ENCODE data around the gene ZFYVE19. TPM values are rescaled to one million over a fixed set of nuclear protein-coding genes. Genes with fewer than 3 reads are reported as not detected.
"Not testable (repeated sequence)": the region's sequence is repeated elsewhere in the genome, so short reads cannot be mapped to it uniquely, and the experiment has no call there.

ZFYVE19 gene
- total RNA-seq, 1 donor = 32.3 TPM

- no peak for DNase-seq (ENCODE audit: low read depth in 2 of 3, low spot score in 2 of 3)
Observed at GRCh38 chr15:40845511-40846284, 38.8 kb downstream of the ZFYVE19 start.

- DNase-seq (ENCODE audit: low read depth in 2 of 3, low spot score in 2 of 3) = no peak
Observed at GRCh38 chr15:40846841-40847222, 39.9 kb downstream of the ZFYVE19 start.

DNA sequence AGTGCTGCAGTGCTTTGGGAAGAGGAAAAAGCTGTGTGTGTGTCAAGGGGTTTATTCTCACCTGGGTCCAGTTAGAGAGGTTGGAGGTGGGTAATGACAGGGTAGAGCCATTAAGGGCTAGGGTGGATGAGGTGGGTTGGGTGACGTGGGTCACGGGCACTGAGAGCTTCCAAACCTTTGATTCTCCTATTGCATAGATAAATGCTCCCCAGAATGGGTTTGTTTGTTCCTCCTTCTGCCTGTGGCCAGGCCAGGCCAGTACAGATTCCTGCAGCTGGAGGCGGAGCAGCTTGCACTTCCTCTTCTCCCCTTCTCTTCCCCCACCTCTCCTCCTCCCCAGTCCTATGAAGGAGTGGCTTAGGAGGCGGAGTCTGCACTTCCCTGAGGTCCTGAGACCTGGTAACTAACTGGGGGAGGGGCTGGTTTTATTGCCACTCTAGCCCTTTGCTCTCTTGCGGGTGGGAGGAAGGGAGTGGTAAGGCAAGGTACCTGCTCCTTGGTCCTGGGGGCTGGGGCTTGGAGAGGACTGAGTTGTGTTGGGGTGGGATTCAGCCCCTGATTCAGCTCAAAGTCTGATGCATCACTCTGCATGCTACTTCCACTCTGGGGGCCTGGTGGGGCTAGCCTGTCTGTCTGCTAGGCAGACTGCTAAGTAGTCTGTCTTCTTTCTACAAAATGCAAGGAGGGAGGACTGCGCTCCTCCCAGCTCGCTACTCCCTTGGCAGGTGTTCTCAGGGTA lies 40.5 kb downstream of the ZFYVE19 start:
- peak in 2 of 3 donors; percentile 86 to 94 for DNase-seq (ENCODE audit: low read depth in 2 of 3, low spot score in 2 of 3)

GRCh38 chr15:40850576-40851112 lies 43.8 kb downstream of the ZFYVE19 start:
- no peak for DNase-seq (ENCODE audit: low read depth in 2 of 3, low spot score in 2 of 3)

GRCh38 chr15:40852529-40852928 lies 45.6 kb downstream of the ZFYVE19 start:
- no peak for DNase-seq (ENCODE audit: low read depth in 2 of 3, low spot score in 2 of 3)

DNA sequence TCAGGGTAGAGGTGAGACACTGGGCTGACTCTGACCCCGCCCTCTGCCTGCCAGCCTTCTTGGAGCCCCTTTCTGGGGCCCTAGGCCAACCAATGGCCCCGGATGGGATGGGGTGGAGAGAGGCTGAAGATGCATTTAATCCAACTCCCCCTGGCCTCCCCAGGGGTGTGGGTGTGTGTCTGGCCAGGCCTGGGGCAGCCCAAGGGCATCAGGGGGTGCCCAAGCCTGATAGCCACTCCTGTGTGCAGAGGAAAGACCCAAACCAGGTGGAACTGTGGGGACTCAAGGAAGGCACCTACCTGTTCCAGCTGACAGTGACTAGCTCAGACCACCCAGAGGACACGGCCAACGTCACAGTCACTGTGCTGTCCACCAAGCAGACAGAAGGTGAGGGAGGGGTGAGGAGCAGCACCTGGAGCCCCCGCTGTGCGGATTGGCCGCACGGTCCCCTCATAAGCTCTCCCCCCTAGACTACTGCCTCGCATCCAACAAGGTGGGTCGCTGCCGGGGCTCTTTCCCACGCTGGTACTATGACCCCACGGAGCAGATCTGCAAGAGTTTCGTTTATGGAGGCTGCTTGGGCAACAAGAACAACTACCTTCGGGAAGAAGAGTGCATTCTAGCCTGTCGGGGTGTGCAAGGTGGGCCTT lies 46.5 kb downstream of the ZFYVE19 start:
- DNase-seq (ENCODE audit: low read depth in 2 of 3, low spot score in 2 of 3) = no peak

- no peak for DNase-seq (ENCODE audit: low read depth in 2 of 3, low spot score in 2 of 3)
Observed at GRCh38 chr15:40854161-40854560, 47.3 kb downstream of the ZFYVE19 start.

GRCh38 chr15:40855706-40856234 lies 48.9 kb downstream of the ZFYVE19 start:
- no peak for DNase-seq (ENCODE audit: low read depth in 2 of 3, low spot score in 2 of 3)

DNA sequence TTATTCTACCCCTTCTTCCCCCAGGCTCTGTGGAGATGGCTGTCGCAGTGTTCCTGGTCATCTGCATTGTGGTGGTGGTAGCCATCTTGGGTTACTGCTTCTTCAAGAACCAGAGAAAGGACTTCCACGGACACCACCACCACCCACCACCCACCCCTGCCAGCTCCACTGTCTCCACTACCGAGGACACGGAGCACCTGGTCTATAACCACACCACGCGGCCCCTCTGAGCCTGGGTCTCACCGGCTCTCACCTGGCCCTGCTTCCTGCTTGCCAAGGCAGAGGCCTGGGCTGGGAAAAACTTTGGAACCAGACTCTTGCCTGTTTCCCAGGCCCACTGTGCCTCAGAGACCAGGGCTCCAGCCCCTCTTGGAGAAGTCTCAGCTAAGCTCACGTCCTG lies 49.9 kb downstream of the ZFYVE19 start:
- DNase-seq (ENCODE audit: low read depth in 2 of 3, low spot score in 2 of 3) = no peak

GRCh38 chr15:40857601-40858341 lies 50.9 kb downstream of the ZFYVE19 start:
- peak; percentile 61 to 85 (median 69) for DNase-seq (ENCODE audit: low read depth in 2 of 3, low spot score in 2 of 3)

DNA sequence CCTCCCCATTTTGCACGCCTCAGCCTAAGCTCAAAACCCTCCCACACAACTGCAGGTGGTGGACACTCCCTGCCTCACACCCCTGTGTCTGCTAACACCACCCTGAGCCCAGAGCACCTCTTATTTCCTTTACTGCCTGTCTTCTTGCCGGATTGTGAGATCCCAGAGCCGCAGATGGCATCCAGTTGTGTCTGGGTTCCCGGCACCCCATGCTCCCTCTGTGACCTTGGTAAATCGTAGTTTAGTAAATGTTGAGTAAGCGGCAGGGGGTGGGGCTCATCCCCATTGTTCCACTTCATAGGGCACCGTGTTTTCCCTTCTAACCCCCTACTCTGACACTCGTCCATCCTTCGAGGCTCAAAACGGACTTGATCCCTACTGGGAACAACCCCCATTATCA lies 51.8 kb downstream of the ZFYVE19 start:
- no peak for DNase-seq (ENCODE audit: low read depth in 2 of 3, low spot score in 2 of 3)

GRCh38 chr15:40859206-40859851 lies 52.4 kb downstream of the ZFYVE19 start:
- peak; percentile 63 to 86 (median 82) for DNase-seq (ENCODE audit: low read depth in 2 of 3, low spot score in 2 of 3)

DNA sequence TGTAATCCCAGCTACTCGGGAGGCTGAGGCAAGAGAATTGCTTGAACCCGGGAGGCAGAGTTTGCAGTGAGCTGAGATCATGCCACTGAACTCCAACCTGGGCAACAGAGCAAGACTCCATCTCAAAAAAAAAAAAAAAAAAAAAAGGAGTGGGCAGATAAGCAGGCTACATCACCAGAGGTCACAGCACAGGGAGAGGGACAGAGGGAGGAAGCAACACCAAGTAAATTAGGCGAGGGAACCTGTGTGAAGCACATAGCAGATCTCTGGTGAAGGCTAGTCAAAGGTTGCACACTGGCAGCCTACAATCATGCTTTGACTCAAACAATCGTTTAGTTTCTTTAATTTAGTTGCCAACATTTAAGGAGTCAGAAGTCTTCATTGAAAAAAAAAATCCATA lies 54.3 kb downstream of the ZFYVE19 start:
- not testable (repeated sequence) for DNase-seq (ENCODE audit: low read depth in 2 of 3, low spot score in 2 of 3)

- DNase-seq (ENCODE audit: low read depth in 2 of 3, low spot score in 2 of 3) = no peak
Observed at GRCh38 chr15:40863660-40864270, 56.9 kb downstream of the ZFYVE19 start.

Small RNA genes lying within 50 kb of the gene (small RNA-seq; reads per million reads assigned to genes)
- not detected for gene SUMO2P15

Other genes with a start within 250 kb of the ZFYVE19 start
- 17.0 TPM for gene CCDC32, start 242.0 kb upstream of the ZFYVE19 start, total RNA-seq
- 14.8 TPM for gene RPUSD2, start 237.8 kb upstream of the ZFYVE19 start, total RNA-seq
- 1.3 TPM for gene KNL1, start 212.8 kb upstream of the ZFYVE19 start, total RNA-seq
- 4.6 TPM for gene RAD51, start 111.9 kb upstream of the ZFYVE19 start, total RNA-seq
- gene RMDN3, start 51.8 kb upstream of the ZFYVE19 start, total RNA-seq = 18.9 TPM
- 25.3 TPM for gene GCHFR, start 43.0 kb upstream of the ZFYVE19 start, total RNA-seq
- 1.1 TPM for gene C15orf62, start 37.1 kb upstream of the ZFYVE19 start, total RNA-seq
- 21.8 TPM for gene DNAJC17, start 384 bp downstream of the ZFYVE19 start, total RNA-seq
- gene PPP1R14D, start 21.6 kb downstream of the ZFYVE19 start, total RNA-seq = not detected
- 60.3 TPM for gene SPINT1, start 37.0 kb downstream of the ZFYVE19 start, total RNA-seq
- 0.27 TPM for gene RHOV, start 67.1 kb downstream of the ZFYVE19 start, total RNA-seq
- 47.4 TPM for gene VPS18, start 87.4 kb downstream of the ZFYVE19 start, total RNA-seq
- under 0.01 TPM for gene DLL4, start 122.3 kb downstream of the ZFYVE19 start, total RNA-seq
- gene CHAC1, start 146.4 kb downstream of the ZFYVE19 start, total RNA-seq = 1.9 TPM